Ovary (tissue), 9 donors: ENCODE data around the gene MTG1. TPM values are rescaled to one million over a fixed set of nuclear protein-coding genes. Genes with fewer than 3 reads are reported as not detected.

Experiments used
- DNase-seq, 5 donors: peaks; one replicate each; pipeline ENCODE4 v3.0.0-alpha.2; 2019 to 2020
- H3K27ac ChIP-seq, 2 donors: fragments of 200-600 bp; one replicate each; pipeline versions ENCODE4 v1.5.1 to v1.8.0; 2019 to 2022
- H3K27me3 ChIP-seq: fragments of 200-600 bp; one replicate; pipeline ENCODE4 v1.8.0; 2022
- H3K36me3 ChIP-seq: fragments of 200-600 bp; sonication (generic); one replicate; pipeline ENCODE4 v1.5.1; 2019
- H3K4me1 ChIP-seq: one replicate; pipeline ENCODE4 v1.8.1; 2013; ENCODE audit warnings: mild to moderate bottlenecking, moderate library complexity; ENCODE audit not compliant: insufficient read depth
- H3K4me3 ChIP-seq: fragments of 200-600 bp; sonication (generic); one replicate; pipeline ENCODE4 v1.5.1; 2017
- H3K9me3 ChIP-seq, 2 donors: fragments of 200-600 bp in 1 of 2; sonication (generic) in 1 of 2; one replicate each; pipeline versions ENCODE4 v1.5.1 to v1.8.1; 2013 to 2019; ENCODE audit warnings: mild to moderate bottlenecking in 1 of 2, moderate library complexity in 1 of 2
- CTCF ChIP-seq, 3 donors: fragments of 450-650 bp in 2 of 3; fragments of 200-600 bp in 1 of 3; IDR thresholded peaks; one replicate each; pipeline versions ENCODE4 v1.5.1 to v1.8.0; 2016 to 2022; ENCODE audit warnings: antibody characterized with exemption in 3 of 3, mild to moderate bottlenecking in 1 of 3
- EP300 ChIP-seq: sonication (generic); formaldehyde crosslinking; IDR thresholded peaks from one replicate; pipeline ENCODE4 v1.6.1; 2017; ENCODE audit warnings: antibody characterized with exemption
- POLR2A ChIP-seq: fragments of 450-650 bp; IDR thresholded peaks from one replicate; pipeline ENCODE4 v1.6.1; 2017; ENCODE audit warnings: antibody characterized with exemption, mild to moderate bottlenecking, moderate library complexity
- WGBS, 3 donors: extraction: QIAGEN DNeasy Blood & Tissue Kit in 1 of 3; methylation state at CpG; one replicate each; pipeline versions ENCODE4 v1.1.5 to v1.1.7; 2013 to 2017; 5-methylcytosine and 5-hydroxymethylcytosine counted together
- intact Hi-C, 4 donors: fragments of 100-400 bp; cut with DNase I; formaldehyde crosslinking; loops; one replicate each; pipeline versions ENCODE4 v1.11.0 to v1.15.1; 2022 to 2023
- polyA plus RNA-seq, 2 donors: library from polyadenylated mRNA; stranded (reverse); fragments of 200-250 nt in 1 of 2; fragments of 350-450 nt in 1 of 2; fragmentation: Illumina TruSeq in 1 of 2; extraction: RNeasy Lipid Tissue Mini Kit (QIAGEN cat#74804) in 1 of 2; gene quantifications; one replicate each; pipeline ENCODE4 v1.2.3, GENCODE V29; 2013 to 2014
- total RNA-seq, 7 donors: library from RNA; depleted of rRNA in 2 of 7; stranded (reverse); fragments of >200 nt in 2 of 7; fragmentation: NEBNext Ultra II Directional in 3 of 7; extraction: Animal tissue kit (Norgen Biotek cat#: 25700) in 3 of 7; gene quantifications; one replicate each; pipeline versions ENCODE4 v1.1.0 to v1.2.4, GENCODE V29; 2016 to 2023
- donor health status: DM: no; HTN: no; CAD: no; lungs with moderate emphysema.
- donor health status: DM: no; HTN: no; CAD: no.
- donor health status: Bipolar disorder and iron deficiency.
- donor health status: DM: yes; HTN: yes; CAD: no.
- donor health status: DM: no; HTN: no; CAD: no.
- donor health status: DM: yes; HTN: yes; CAD: no.

MTG1 gene
- total and polyA plus RNA-seq, 9 donors: 23.1 to 55.1 (median 33.7) TPM

- Histone ChIP-seq H3K9me3 (no peaks in the 10 kb centered on the region), H3K4me1 (peaks cover 1% of the 10 kb centered on the region), H3K4me3 (no peak overlapping the region), H3K36me3 (no peaks in the 10 kb centered on the region), H3K27ac (no peak overlapping the region), H3K27me3 (no peaks in the 10 kb centered on the region)
- intact Hi-C loops: no loop called here
- DNase-seq: no peak
- WGBS, 3 donors: 53 to 63% (median 60%) methylated on average over 18 to 24 of the region's 24 CpGs
- no peak for TF ChIP-seq CTCF (IDR thresholded peaks at IDR 0.05)
- no peak for TF ChIP-seq EP300
- no peak for TF ChIP-seq POLR2A
Measured at GRCh38 chr10:133351408-133352318, 42.3 kb upstream of the MTG1 start.

DNA sequence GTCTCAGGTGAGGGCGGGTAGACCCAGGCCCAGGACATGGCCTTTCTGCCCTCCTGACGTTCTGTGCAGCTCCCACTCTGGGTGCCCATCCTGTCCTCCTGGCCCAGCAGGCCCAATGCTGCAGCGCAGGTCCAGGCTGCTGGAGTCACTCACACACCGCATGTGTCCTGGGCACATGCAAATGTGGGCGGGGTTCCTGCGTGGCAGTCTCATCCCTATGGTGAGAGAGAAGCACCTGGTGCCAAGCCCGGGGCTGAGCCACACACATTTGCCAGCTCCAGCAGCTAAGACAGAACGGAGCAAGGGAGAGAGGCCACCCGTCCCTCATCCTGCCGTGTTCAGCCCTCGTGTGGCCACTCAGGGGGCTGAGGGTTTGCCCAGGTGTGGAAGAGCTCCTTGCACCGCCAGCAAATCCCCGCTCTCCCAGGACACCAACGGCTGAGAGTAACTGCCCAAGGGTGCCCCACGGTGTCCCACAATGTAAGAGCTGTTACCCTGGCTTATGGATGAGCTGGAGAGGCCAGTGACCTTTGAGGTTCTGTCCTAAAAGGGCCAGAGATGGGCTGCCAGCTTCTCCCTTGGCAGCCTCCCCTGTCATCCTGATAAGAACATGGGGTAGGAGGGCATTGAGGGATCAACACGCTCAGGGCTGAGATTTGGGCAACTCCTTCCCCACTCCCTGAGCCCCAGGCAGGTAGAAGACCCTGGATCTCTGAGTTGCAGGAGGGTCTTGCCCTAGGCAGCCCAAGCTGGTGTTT, 40.6 kb upstream of the MTG1 start:
- TF ChIP-seq POLR2A (no peak), CTCF (IDR thresholded peaks at IDR 0.05) (no peak), EP300 (no peak)
- no peaks in the 10 kb centered on the region for H3K27me3 ChIP-seq
- intact Hi-C loops: no loop called here
- no peaks in the 10 kb centered on the region for H3K36me3 ChIP-seq
- no peak overlapping the region for H3K27ac ChIP-seq
- WGBS, 3 donors: 64 to 71% (median 65%) methylated on average over 11 to 16 of the region's 16 CpGs
- no peak overlapping the region for H3K4me3 ChIP-seq
- DNase-seq: no peak
- no peaks in the 10 kb centered on the region for H3K9me3 ChIP-seq
- H3K4me1 ChIP-seq: peaks cover 7% of the 10 kb centered on the region

DNA sequence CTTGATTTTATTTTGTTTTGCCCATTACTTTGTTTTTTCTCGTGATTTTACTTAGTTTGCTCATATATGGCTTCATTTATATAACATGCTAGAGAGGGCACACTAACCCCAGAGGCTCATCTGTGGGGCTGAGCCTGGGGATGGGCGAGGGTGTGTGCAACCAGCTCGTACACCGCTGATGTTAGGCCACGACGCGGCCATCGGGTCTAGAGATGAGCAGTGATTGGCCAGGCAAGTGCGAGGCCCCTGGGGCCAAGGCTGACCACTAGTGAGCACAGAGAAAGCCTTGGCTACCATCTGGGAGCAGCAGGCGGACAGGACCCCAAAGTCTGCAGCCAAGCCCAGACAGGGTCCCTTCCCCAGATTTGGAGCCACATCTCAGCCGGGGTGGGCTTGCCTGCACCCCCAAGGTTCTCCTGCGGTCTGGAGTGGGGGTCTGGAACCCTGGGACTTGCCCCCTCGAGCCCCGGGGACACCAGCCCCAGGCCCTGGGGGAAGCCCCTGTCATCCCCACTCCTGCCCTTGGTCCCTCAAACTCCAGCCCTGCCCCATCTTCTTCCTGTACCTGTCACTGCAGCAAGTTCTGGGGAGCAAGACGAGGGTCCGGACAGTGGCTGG, 39.9 kb upstream of the MTG1 start:
- Histone ChIP-seq H3K36me3 (no peaks in the 10 kb centered on the region), H3K4me3 (no peak overlapping the region), H3K9me3 (no peaks in the 10 kb centered on the region), H3K4me1 (peaks cover 7% of the 10 kb centered on the region), H3K27me3 (no peaks in the 10 kb centered on the region), H3K27ac (no peak overlapping the region)
- 78 to 89% (median 81%) methylated on average over 14 to 16 of the region's 16 CpGs for WGBS, 3 donors
- DNase-seq: no peak
- intact Hi-C loops: no loop called here
- TF ChIP-seq POLR2A (no peak), CTCF (IDR thresholded peaks at IDR 0.05) (no peak), EP300 (no peak)

GRCh38 chr10:133354672-133355240, 39.2 kb upstream of the MTG1 start:
- Histone ChIP-seq H3K27me3 (no peaks in the 10 kb centered on the region), H3K27ac (no peak overlapping the region), H3K4me3 (no peak overlapping the region), H3K4me1 (peaks cover 7% of the 10 kb centered on the region), H3K36me3 (no peaks in the 10 kb centered on the region), H3K9me3 (no peaks in the 10 kb centered on the region)
- 91 to 94% (median 92%) methylated on average over 14 of the region's 14 CpGs for WGBS, 3 donors
- intact Hi-C loops: no loop called here
- no peak for DNase-seq
- TF ChIP-seq POLR2A (no peak), EP300 (no peak), CTCF (IDR thresholded peaks at IDR 0.05) (no peak)
